Panc1 (cell line): ENCODE results near the gene CBLL1. TPM values are rescaled to one million over a fixed set of nuclear protein-coding genes. Genes with fewer than 3 reads are reported as not detected.

Experiments
- ATAC-seq: fragments of 200-7000 bp; cut with Tn5 transposase; 2 replicates; pipeline ENCODE4 v1.9.1; 2020; ENCODE audit warnings: mild to moderate bottlenecking, moderate library complexity
- BruUV-seq: library from RNA; stranded (reverse); fragments of 400-500 nt; replicated peaks from 2 replicates; lab custom pipeline; 2021; lab: Mats Ljungman, UMichigan
- CTCF ChIA-PET: fragments of 300-600 bp; sonication (Branson Sonifier 250); formaldehyde crosslinking; loops from one replicate; lab custom pipeline; 2022; ENCODE audit warnings: antibody characterized with exemption; lab: Charles Lee
- POLR2A ChIA-PET: fragments of 300-600 bp; sonication (Branson Sonifier 250); formaldehyde crosslinking; loops from one replicate; lab custom pipeline; 2022; ENCODE audit warnings: antibody characterized with exemption; lab: Charles Lee
- DNase-seq: peaks from one replicate; pipeline ENCODE4 v3.0.0-alpha.2; 2010; ENCODE audit warnings: low read depth, low spot score
- H3K27ac ChIP-seq: 2 replicates; pipeline ENCODE4 v1.5.1; 2011; ENCODE audit warnings: mild to moderate bottlenecking, low read length, inconsistent platforms
- H3K27me3 ChIP-seq: fragments of 200-500 bp; sonication (Bioruptor generic); 2 replicates; pipeline ENCODE4 v1.6.0; 2014; ENCODE audit warnings: low read length, inconsistent platforms; ENCODE audit not compliant: control insufficient read depth, insufficient read depth
- H3K36me3 ChIP-seq: fragments of 200-500 bp; sonication (Bioruptor generic); 2 replicates; pipeline ENCODE4 v1.5.1; 2014; ENCODE audit warnings: inconsistent platforms, mild to moderate bottlenecking, low read length, moderate library complexity; ENCODE audit not compliant: control insufficient read depth, insufficient read depth
- H3K4me1 ChIP-seq: 2 replicates; pipeline ENCODE4 v1.5.1; 2011; ENCODE audit warnings: inconsistent platforms, mild to moderate bottlenecking, low read length, moderate library complexity; ENCODE audit not compliant: control insufficient read depth, insufficient read depth
- H3K4me3 ChIP-seq, 2 experiments: 2 replicates each; pipeline ENCODE4 v1.5.1; 2011 to 2012; ENCODE audit warnings: low read depth in 2 of 2, low read length in 2 of 2, mild to moderate bottlenecking in 2 of 2, inconsistent platforms in 1 of 2, moderate library complexity in 1 of 2
- H3K9me3 ChIP-seq: fragments of 200-500 bp; sonication (Bioruptor generic); 2 replicates; pipeline ENCODE4 v1.5.1; 2014; ENCODE audit warnings: low read depth, mild to moderate bottlenecking, inconsistent platforms, low read length, moderate library complexity; ENCODE audit not compliant: control insufficient read depth, insufficient read depth
- POLR2AphosphoS5 ChIP-seq: IDR thresholded peaks from 2 replicates; pipeline ENCODE4 v1.6.1; 2012; ENCODE audit warnings: mild to moderate bottlenecking, low read depth, low read length, moderate library complexity
- SIN3A ChIP-seq: IDR thresholded peaks from 2 replicates; pipeline ENCODE4 v1.6.1; 2012; ENCODE audit warnings: low read depth, mild to moderate bottlenecking, low read length, moderate library complexity, borderline replicate concordance; ENCODE audit not compliant: insufficient read depth
- TCF7L2 ChIP-seq: IDR thresholded peaks from 2 replicates; pipeline ENCODE4 v1.6.1; 2011; ENCODE audit warnings: mild to moderate bottlenecking, low read depth, low read length, inconsistent platforms
- in situ Hi-C: cut with HindIII; loops from 2 replicates; pipeline ENCODE4 v1.10.0; 2016; ENCODE audit warnings: low sequenced_read_pairs, low pct_unique_long_range_greater_than_20kb
- intact Hi-C: fragments of 100-400 bp; cut with micrococcal nuclease; formaldehyde crosslinking; loops from one replicate; pipeline ENCODE4 v1.10.0; 2022; ENCODE audit not compliant: unreplicated experiment
- total RNA-seq: library from RNA; stranded (reverse); gene quantifications from one replicate; pipeline ENCODE4 v1.2.1, GENCODE V29; 2021; ENCODE audit not compliant: unreplicated experiment
- TF ChIP-seq, protein P1 (sequence below), 2 experiments: IDR thresholded peaks; 2 replicates each; pipeline ENCODE4 v1.6.1; 2011 to 2012; ENCODE audit warnings: low read depth in 2 of 2, control low read depth in 1 of 2, low read length in 1 of 2, mild to moderate bottlenecking in 1 of 2, moderate library complexity in 1 of 2; ENCODE audit not compliant: insufficient read depth in 1 of 2
- TF ChIP-seq, protein P2 (sequence below): fragments of 450-650 bp; IDR thresholded peaks from 2 replicates; pipeline ENCODE4 v1.5.1; 2017; ENCODE audit warnings: mild to moderate bottlenecking

Gene CBLL1
- total RNA-seq, 1 experiment from 2014 or later: 34.7 TPM

DNA sequence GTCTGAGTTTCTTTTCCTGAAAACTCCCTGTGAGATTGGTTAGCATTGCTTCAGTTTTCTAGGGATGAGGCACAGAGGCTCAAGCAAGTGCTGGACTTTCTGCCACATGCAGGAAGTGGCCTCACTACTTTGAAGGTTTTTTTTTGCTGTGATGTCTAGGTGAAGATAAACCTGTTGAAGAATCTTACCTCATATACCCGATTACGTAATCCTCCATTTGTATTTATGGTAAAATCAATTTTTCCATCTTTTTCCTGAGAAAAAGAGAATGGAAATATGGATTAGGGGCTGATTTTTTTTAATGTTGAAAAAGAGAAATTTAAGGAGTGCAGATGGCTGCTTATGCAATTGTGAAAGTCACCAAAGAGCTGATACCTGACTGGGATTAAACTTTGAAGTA lies 23.4 kb downstream of the CBLL1 start:
- Histone ChIP-seq H3K36me3 (no peaks in the 10 kb centered on the region), H3K27ac (no peak overlapping the region), H3K27me3 (no peaks in the 10 kb centered on the region; the same call in 1 of the 2 replicates), H3K4me3 (no peak overlapping the region), H3K9me3 (no peaks in the 10 kb centered on the region), H3K4me1 (no peaks in the 10 kb centered on the region)
- intact Hi-C loops (no loop called here), in situ Hi-C loops (no loop called here)
- ChIA-PET POLR2A (no interaction called here), CTCF (no interaction called here)
- BruUV-seq: no TSS peak
- ATAC-seq: no peak
- TF ChIP-seq, protein P1, sequence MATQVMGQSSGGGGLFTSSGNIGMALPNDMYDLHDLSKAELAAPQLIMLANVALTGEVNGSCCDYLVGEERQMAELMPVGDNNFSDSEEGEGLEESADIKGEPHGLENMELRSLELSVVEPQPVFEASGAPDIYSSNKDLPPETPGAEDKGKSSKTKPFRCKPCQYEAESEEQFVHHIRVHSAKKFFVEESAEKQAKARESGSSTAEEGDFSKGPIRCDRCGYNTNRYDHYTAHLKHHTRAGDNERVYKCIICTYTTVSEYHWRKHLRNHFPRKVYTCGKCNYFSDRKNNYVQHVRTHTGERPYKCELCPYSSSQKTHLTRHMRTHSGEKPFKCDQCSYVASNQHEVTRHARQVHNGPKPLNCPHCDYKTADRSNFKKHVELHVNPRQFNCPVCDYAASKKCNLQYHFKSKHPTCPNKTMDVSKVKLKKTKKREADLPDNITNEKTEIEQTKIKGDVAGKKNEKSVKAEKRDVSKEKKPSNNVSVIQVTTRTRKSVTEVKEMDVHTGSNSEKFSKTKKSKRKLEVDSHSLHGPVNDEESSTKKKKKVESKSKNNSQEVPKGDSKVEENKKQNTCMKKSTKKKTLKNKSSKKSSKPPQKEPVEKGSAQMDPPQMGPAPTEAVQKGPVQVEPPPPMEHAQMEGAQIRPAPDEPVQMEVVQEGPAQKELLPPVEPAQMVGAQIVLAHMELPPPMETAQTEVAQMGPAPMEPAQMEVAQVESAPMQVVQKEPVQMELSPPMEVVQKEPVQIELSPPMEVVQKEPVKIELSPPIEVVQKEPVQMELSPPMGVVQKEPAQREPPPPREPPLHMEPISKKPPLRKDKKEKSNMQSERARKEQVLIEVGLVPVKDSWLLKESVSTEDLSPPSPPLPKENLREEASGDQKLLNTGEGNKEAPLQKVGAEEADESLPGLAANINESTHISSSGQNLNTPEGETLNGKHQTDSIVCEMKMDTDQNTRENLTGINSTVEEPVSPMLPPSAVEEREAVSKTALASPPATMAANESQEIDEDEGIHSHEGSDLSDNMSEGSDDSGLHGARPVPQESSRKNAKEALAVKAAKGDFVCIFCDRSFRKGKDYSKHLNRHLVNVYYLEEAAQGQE (IDR thresholded peaks at IDR 0.05; ENCODE audit: insufficient read depth in 1 of 2, low read depth in 2 of 2, low read length in 1 of 2): no peak
- TF ChIP-seq, protein P2, sequence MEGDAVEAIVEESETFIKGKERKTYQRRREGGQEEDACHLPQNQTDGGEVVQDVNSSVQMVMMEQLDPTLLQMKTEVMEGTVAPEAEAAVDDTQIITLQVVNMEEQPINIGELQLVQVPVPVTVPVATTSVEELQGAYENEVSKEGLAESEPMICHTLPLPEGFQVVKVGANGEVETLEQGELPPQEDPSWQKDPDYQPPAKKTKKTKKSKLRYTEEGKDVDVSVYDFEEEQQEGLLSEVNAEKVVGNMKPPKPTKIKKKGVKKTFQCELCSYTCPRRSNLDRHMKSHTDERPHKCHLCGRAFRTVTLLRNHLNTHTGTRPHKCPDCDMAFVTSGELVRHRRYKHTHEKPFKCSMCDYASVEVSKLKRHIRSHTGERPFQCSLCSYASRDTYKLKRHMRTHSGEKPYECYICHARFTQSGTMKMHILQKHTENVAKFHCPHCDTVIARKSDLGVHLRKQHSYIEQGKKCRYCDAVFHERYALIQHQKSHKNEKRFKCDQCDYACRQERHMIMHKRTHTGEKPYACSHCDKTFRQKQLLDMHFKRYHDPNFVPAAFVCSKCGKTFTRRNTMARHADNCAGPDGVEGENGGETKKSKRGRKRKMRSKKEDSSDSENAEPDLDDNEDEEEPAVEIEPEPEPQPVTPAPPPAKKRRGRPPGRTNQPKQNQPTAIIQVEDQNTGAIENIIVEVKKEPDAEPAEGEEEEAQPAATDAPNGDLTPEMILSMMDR: no peak
- no peak for TF ChIP-seq SIN3A
- TF ChIP-seq POLR2AphosphoS5: no peak
- TF ChIP-seq TCF7L2: no peak
- no peak for DNase-seq

DNA sequence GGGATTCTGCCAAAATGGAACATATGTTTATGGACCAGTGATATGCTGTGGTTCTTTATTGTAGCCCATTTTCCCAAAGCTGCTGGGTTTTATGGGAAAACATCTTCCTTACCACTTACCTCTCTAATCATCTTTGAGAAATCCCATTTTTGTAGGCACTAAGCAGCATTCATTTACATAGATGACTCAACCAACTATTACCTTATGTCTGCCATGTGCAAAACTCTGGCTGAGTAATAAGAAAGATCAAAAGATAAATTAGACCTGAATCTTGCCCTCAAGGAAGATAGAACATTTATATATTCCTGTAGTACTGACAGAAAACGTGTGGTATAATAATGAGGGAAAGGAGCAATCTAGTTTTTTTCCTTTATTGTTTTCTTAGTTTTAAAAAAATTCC lies 24.3 kb downstream of the CBLL1 start:
- Histone ChIP-seq H3K9me3 (no peaks in the 10 kb centered on the region), H3K27me3 (no peaks in the 10 kb centered on the region; the same call in 1 of the 2 replicates), H3K4me3 (no peak overlapping the region), H3K36me3 (no peaks in the 10 kb centered on the region), H3K4me1 (no peaks in the 10 kb centered on the region), H3K27ac (no peak overlapping the region)
- ChIA-PET POLR2A (no interaction called here), CTCF (no interaction called here)
- in situ Hi-C loops: no loop called here
- TF ChIP-seq SIN3A (no peak), TCF7L2 (no peak), POLR2AphosphoS5 (no peak)
- TF ChIP-seq, protein P2: no peak
- TF ChIP-seq, protein P1 (IDR thresholded peaks at IDR 0.05; ENCODE audit: insufficient read depth in 1 of 2, low read depth in 2 of 2, low read length in 1 of 2): no peak
- intact Hi-C loops: no loop called here
- BruUV-seq: no TSS peak
- no peak for DNase-seq
- no peak for ATAC-seq
